ENCODE data around the gene ZCCHC14.

Gene ZCCHC14

DNA sequence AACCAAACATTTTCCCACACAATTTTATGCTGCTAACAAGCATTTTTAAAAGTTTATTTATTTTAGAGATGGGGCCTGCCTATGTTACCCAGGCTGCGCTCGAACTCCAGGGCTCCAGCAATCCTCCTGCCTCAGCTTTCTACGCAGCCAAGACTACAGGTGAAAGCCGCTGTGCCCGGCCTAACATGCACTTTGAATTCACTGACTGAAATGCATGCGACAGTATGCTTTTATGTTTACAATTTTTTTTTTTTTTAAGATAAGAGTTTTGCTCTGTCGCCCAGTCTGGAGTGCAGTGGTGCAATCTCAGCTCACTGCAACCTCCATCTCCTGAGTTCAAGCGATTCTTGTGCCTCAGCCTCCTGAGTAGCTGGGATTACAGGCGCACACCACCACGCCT, 52.9 kb downstream of the ZCCHC14 start:
- no peak for DNase-seq (ENCODE audit: low read depth)
- TF ChIP-seq, protein P1, sequence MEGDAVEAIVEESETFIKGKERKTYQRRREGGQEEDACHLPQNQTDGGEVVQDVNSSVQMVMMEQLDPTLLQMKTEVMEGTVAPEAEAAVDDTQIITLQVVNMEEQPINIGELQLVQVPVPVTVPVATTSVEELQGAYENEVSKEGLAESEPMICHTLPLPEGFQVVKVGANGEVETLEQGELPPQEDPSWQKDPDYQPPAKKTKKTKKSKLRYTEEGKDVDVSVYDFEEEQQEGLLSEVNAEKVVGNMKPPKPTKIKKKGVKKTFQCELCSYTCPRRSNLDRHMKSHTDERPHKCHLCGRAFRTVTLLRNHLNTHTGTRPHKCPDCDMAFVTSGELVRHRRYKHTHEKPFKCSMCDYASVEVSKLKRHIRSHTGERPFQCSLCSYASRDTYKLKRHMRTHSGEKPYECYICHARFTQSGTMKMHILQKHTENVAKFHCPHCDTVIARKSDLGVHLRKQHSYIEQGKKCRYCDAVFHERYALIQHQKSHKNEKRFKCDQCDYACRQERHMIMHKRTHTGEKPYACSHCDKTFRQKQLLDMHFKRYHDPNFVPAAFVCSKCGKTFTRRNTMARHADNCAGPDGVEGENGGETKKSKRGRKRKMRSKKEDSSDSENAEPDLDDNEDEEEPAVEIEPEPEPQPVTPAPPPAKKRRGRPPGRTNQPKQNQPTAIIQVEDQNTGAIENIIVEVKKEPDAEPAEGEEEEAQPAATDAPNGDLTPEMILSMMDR (conservative IDR thresholded peaks at IDR 0.05; ENCODE audit: control insufficient read depth, insufficient read depth, low read depth, low read length): no peak

DNA sequence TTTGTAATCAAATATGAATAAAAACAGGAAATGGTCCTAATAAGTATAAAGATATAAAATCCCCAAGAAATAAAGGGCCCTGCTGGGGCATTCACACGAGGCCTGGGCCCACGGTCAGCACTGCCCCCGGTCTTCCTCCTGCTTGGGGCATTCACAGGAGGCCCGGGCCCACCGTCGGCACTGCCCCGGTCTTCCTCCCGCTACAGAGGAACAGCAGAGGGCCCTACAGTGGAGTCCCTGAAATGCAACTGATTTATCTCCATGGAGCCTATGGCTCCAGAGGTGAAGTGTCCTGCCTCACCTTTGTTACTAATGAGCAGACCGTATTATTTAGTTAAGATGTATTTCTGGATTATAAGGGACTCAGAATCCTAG, 54.2 kb downstream of the ZCCHC14 start:
- TF ChIP-seq, protein P1 (conservative IDR thresholded peaks at IDR 0.05; ENCODE audit: control insufficient read depth, insufficient read depth, low read depth, low read length): no peak
- H3K4me3 ChIP-seq (ENCODE audit: control insufficient read depth, low read depth, low read length): no peak overlapping the region
- DNase-seq (ENCODE audit: low read depth): no peak

More for the DNA sequence above, 52.9 kb downstream of the ZCCHC14 start:
- H3K4me3 ChIP-seq (ENCODE audit: control insufficient read depth, low read depth, low read length): no peak overlapping the region

DNA sequence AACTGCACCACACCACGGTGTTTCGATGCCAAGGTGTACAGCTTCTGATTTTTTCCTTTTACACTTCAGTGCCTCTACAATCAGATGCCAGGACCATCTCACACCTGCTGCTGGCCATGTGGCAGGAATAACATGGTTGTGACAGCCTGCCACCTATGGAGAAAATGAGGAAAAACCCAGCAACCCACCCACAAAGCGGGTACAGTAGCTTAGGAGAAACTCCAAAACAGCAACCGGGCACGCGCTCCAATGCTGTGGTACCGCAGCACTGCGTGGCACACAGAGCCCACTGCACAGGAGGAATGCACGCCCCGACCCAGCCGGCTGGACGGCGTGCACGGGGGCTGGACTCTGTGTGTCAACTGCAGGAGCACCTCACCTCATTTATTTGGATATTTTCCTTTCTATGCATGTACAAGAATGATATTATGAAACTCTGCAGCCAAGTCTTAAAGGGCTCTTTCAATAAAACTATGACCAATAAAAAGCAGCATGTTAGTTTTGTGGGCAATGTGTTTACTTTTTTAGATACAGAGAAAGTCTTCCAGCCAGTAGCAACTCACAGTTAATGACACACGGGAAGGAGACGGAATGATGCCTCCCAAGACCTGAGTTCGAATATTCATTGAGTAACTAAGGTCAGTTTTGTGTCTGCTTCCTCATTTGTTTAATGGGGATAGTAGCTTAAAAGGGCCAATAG, 54.8 kb downstream of the ZCCHC14 start:
- TF ChIP-seq, protein P1 (conservative IDR thresholded peaks at IDR 0.05; ENCODE audit: control insufficient read depth, insufficient read depth, low read depth, low read length): no peak
- no peak for DNase-seq (ENCODE audit: low read depth)
- no peak overlapping the region for H3K4me3 ChIP-seq (ENCODE audit: control insufficient read depth, low read depth, low read length)

DNA sequence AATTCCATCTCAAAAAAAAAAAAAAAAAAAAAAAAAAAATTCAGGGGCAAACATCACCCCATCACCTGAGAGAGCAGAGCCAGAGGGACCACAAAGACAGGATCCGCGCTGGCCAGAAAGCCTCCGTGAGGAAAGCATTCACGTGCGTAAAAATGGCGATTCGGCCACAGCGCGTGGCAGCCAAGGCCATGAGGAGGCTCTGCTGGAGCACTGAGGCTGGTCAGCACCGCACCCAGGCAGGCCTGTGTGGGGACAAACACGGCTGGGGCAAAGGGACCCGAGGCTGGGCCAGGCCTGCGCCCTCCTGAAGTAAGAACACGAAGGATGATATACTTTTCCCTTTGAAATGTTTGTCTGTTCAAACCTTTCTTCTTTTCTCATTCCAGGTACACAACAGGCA, 55.5 kb downstream of the ZCCHC14 start:
- no peak overlapping the region for H3K4me3 ChIP-seq (ENCODE audit: control insufficient read depth, low read depth, low read length)
- TF ChIP-seq, protein P1 (conservative IDR thresholded peaks at IDR 0.05; ENCODE audit: control insufficient read depth, insufficient read depth, low read depth, low read length): no peak
- no peak for DNase-seq (ENCODE audit: low read depth)

DNA sequence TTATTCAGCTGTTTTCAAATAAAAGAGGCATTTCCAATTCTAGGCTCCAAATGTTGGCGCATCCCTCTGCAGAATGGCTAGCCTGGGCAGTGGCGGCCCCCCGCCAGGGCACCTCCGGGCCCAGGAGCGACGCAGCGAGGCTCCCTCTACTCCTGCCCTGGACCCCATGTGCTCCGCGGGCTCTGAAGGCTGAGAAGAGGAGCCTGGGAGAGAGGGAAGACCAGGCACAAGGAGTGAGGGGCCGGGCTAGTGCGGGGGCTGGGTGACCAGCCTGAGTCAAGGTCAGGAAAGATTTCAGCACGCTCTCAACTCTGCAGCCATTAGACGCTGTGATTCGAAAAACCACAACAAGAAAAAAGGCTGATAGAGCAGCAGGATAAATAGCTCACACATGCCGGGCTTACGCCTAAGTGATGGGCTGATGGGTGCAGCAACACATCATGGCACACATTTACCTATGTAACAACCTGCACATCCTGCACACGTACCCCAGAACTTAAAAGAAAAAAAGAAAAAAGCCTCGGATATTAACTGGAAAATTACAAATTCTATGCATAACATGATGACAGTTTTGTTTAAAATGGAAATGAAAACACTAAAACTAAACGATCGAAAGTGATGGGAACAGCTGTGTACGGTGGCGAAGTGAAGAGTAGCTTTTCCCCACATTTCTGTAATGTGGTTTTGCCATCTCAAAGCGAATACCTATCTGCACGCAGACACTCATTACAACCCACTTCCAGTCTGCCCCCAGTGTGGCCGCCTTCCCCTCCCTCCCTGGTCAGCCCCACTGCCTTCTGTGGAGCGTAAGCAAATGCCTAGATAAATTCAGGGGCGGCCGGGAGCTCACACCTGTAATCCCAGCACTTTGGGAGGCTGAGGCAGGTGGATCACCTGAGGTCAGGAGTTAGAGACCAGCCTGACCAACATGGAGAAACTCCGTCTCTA, 56.3 kb downstream of the ZCCHC14 start:
- peak overlapping the region; percentile 33 for H3K4me3 ChIP-seq (ENCODE audit: control insufficient read depth, low read depth, low read length)
- TF ChIP-seq, protein P1 (conservative IDR thresholded peaks at IDR 0.05; ENCODE audit: control insufficient read depth, insufficient read depth, low read depth, low read length): no peak
- peak; percentile 83 for DNase-seq (ENCODE audit: low read depth)

DNA sequence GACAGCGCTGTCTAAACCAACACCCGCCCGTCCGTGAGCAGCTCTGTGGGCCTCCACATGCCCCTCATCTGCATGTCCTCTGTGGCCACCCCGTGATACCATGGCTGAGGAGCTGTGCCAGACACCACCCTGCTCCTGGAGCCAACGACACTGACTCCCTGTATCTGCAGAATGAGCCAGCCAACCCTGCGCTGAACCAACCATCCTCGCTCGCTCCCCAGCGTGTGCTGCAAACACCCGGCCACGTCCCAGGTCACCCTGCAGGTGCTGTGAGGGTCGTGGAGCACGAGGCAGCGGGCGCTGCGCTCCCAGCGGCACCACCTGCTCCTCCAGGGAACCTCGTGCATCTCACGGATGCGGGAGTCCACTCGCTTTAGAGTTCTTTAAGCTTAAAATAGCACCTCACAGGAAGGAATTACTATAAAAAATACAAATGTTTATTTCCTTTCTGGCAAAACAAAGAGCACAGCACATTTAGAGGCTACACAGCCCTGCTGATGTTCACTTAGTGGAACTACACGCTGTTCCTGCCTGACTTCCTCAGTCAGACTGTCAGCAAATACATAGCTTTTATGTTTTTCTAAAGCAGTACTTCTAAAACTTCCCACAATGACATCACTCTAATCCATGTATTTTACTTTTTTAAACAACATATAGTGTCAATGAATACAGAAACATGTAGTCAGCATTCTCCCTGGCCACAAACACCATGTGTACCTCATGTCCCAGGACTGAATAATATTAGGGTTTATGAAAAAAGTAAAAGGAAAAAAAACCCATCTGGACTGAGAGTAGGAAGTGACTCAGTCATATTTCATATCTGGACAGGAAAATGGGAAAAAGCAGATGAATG, 57.2 kb downstream of the ZCCHC14 start:
- peak overlapping the region; percentile 33 for H3K4me3 ChIP-seq (ENCODE audit: control insufficient read depth, low read depth, low read length)
- TF ChIP-seq, protein P1 (conservative IDR thresholded peaks at IDR 0.05; ENCODE audit: control insufficient read depth, insufficient read depth, low read depth, low read length): no peak
- peak; percentile 96 for DNase-seq (ENCODE audit: low read depth)

All from fibroblast of mammary gland (primary cell).